SH-SY5Y (cell line): ENCODE measurements around the gene IPO4.

Source experiments
- GATA2 ChIP-seq: IDR thresholded peaks from 2 replicates; pipeline ENCODE4 v1.6.1; 2011; ENCODE audit warnings: mild to moderate bottlenecking, low read depth, low read length
- GATA3 ChIP-seq: IDR thresholded peaks from 2 replicates; pipeline ENCODE4 v1.6.1; 2011; ENCODE audit warnings: low read depth, mild to moderate bottlenecking, low read length, moderate library complexity

GRCh38 chr14:24144451-24144850, 44.2 kb downstream of the IPO4 start:
- TF ChIP-seq GATA3 = no peak
- no peak for TF ChIP-seq GATA2
